NCI-H2107 treated with DMSO at 0.1 percent for 48 hours (cell line): ENCODE data around the gene RAP1GAP.
"Not testable (repeated sequence)": the region's sequence is repeated elsewhere in the genome, so short reads cannot be mapped to it uniquely, and the experiment has no call there.

Experiments used
- DNase-seq: peaks from one replicate; lab custom pipeline; 2025; ENCODE audit not compliant: unreplicated experiment; lab: John Stamatoyannopoulos, UW

Gene RAP1GAP

GRCh38 chr1:21680381-21680780 is 11.2 kb upstream of the RAP1GAP start:
- DNase-seq, result no peak

GRCh38 chr1:21677168-21677567 is 8.0 kb upstream of the RAP1GAP start:
- no peak for DNase-seq

- no peak for DNase-seq
Measured at GRCh38 chr1:21674957-21675356, 5.8 kb upstream of the RAP1GAP start.

- DNase-seq, result not testable (repeated sequence)
Measured at GRCh38 chr1:21673853-21674252, 4.7 kb upstream of the RAP1GAP start.

- DNase-seq, result peak; percentile 31
Measured at GRCh38 chr1:21673277-21673780, 4.2 kb upstream of the RAP1GAP start.

- DNase-seq, result no peak
Measured at GRCh38 chr1:21672478-21673276, 3.5 kb upstream of the RAP1GAP start.

- no peak for DNase-seq
Measured at GRCh38 chr1:21671915-21672314, 2.8 kb upstream of the RAP1GAP start.

- no peak for DNase-seq
Measured at GRCh38 chr1:21670956-21671902, 2.1 kb upstream of the RAP1GAP start.

- DNase-seq, result no peak
Measured at GRCh38 chr1:21670059-21670881, 1.1 kb upstream of the RAP1GAP start.

GRCh38 chr1:21668951-21669257 is 253 bp downstream of the RAP1GAP start:
- DNase-seq, result no peak

GRCh38 chr1:21668232-21668950 is 766 bp downstream of the RAP1GAP start:
- no peak for DNase-seq

GRCh38 chr1:21667348-21668231 is 1.6 kb downstream of the RAP1GAP start:
- DNase-seq, result no peak

- DNase-seq, result no peak
Measured at GRCh38 chr1:21666576-21667320, 2.4 kb downstream of the RAP1GAP start.

- DNase-seq, result no peak
Measured at GRCh38 chr1:21665711-21666575, 3.2 kb downstream of the RAP1GAP start.

- no peak for DNase-seq
Measured at GRCh38 chr1:21664806-21665588, 4.2 kb downstream of the RAP1GAP start.

- no peak for DNase-seq
Measured at GRCh38 chr1:21663951-21664805, 5.0 kb downstream of the RAP1GAP start.
